K562 (cell line): Measurements from ENCODE around the gene TPD52L1. TPM values are rescaled to one million over a fixed set of nuclear protein-coding genes. Genes with fewer than 3 reads are reported as not detected.

ENCODE experiments used
- ATAC-seq: fragments of 200-7000 bp; cut with Tn5 transposase; 3 replicates; pipeline ENCODE4 v1.9.1; 2020; ENCODE audit warnings: moderate library complexity
- BruUV-seq: library from RNA; stranded (reverse); fragments of 400-500 nt; replicated peaks from 2 replicates; lab custom pipeline; 2021; lab: Mats Ljungman, UMichigan
- CTCF ChIA-PET: fragments of 300-600 bp; formaldehyde crosslinking; extraction: SDS; loops from one replicate; lab custom pipeline; 2021; ENCODE audit warnings: low intra/inter-chr PET ratio; lab: Yijun Ruan, JAX
- POLR2A ChIA-PET: fragments of 300-600, 350-650 bp; sonication (Branson Sonifier 250); formaldehyde crosslinking; extraction: SDS; loops from one replicate; lab custom pipeline; 2021; ENCODE audit warnings: antibody characterized with exemption, inconsistent platforms; lab: Yijun Ruan, JAX
- DNase-seq, 4 experiments: peaks; one replicate each; pipeline versions ENCODE4 v3.0.0 to v3.0.0-alpha.2; 2011 to 2018; ENCODE audit warnings: low spot score in 3 of 4, mixed read lengths in 3 of 4; ENCODE audit errors: extremely low read depth in 1 of 4
- FAIRE-seq: peaks from 2 replicates; lab custom pipeline; 2011; peaks lifted over from hg19 to GRCh38; lab: Jason Lieb, UNC
- H2AFZ ChIP-seq: 2 replicates; pipeline ENCODE4 v1.6.0; 2011; ENCODE audit warnings: low read depth, low read length, control low read depth, inconsistent platforms
- H3K27ac ChIP-seq: fragments of 200-600 bp; 3 replicates; pipeline ENCODE4 v1.8.0; 2011; ENCODE audit warnings: low read depth, mild to moderate bottlenecking, control low read depth, inconsistent platforms, low read length, moderate library complexity, mixed read lengths; ENCODE audit errors: extremely low read depth
- H3K27me3 ChIP-seq, 2 experiments: fragments of 300-600 bp in 1 of 2; 2 replicates in 1 of 2; 3 replicates in 1 of 2; pipeline versions ENCODE4 v1.6.0 to v1.8.0; 2011; ENCODE audit warnings: inconsistent platforms in 2 of 2, low read length in 2 of 2, mild to moderate bottlenecking in 1 of 2, mixed read lengths in 1 of 2, moderate library complexity in 1 of 2; ENCODE audit not compliant: control insufficient read depth in 2 of 2, insufficient read depth in 2 of 2
- H3K36me3 ChIP-seq: fragments of 300-600 bp; 3 replicates; pipeline ENCODE4 v1.8.0; 2011; ENCODE audit warnings: mild to moderate bottlenecking, low read length, inconsistent platforms; ENCODE audit not compliant: control insufficient read depth, insufficient read depth
- H3K4me1 ChIP-seq, 2 experiments: fragments of 200-600 bp in 1 of 2; replicated peaks in 1 of 2; 2 replicates in 1 of 2; 3 replicates in 1 of 2; pipeline versions ENCODE4 v1.5.1 to v1.8.0; 2011; ENCODE audit warnings: inconsistent platforms in 2 of 2, low read length in 2 of 2, mild to moderate bottlenecking in 1 of 2, mixed read lengths in 1 of 2, moderate library complexity in 1 of 2; ENCODE audit not compliant: control insufficient read depth in 2 of 2, insufficient read depth in 2 of 2
- H3K4me2 ChIP-seq: 2 replicates; pipeline ENCODE4 v1.6.1; 2011; ENCODE audit warnings: low read length, control low read depth, inconsistent platforms, mixed read lengths; ENCODE audit not compliant: insufficient read depth
- H3K4me3 ChIP-seq: fragments of 200-600 bp; sonication (generic), shearing (Covaris generic); 2 replicates; pipeline ENCODE4 v1.5.1; 2016; ENCODE audit warnings: control low read depth, inconsistent platforms
- H3K79me2 ChIP-seq: fragments of 200-600 bp; 3 replicates; pipeline ENCODE4 v1.8.0; 2011; ENCODE audit warnings: low read length, inconsistent platforms; ENCODE audit not compliant: control insufficient read depth, insufficient read depth
- H3K9ac ChIP-seq, 2 experiments: 2 replicates each; pipeline versions ENCODE4 v1.6.0 to v1.6.1; 2011; ENCODE audit warnings: low read depth in 2 of 2, low read length in 2 of 2, control low read depth in 1 of 2, inconsistent platforms in 1 of 2, mild to moderate bottlenecking in 1 of 2, mixed read lengths in 1 of 2; ENCODE audit not compliant: insufficient read depth in 1 of 2
- H3K9me1 ChIP-seq: one replicate; pipeline ENCODE4 v1.6.0; 2011; ENCODE audit warnings: inconsistent platforms, mild to moderate bottlenecking, low read length, moderate library complexity; ENCODE audit not compliant: control insufficient read depth, insufficient read depth
- H3K9me3 ChIP-seq: replicated peaks from 2 replicates; pipeline ENCODE4 v1.5.1; 2011; ENCODE audit warnings: low read depth, low read length, inconsistent platforms; ENCODE audit not compliant: control insufficient read depth, insufficient read depth
- H4K20me1 ChIP-seq: replicated peaks from 2 replicates; pipeline ENCODE4 v1.6.1; 2011; ENCODE audit warnings: low read length, inconsistent platforms, mixed read lengths; ENCODE audit not compliant: control insufficient read depth, insufficient read depth
- BCOR ChIP-seq: fragments of 450-650 bp; IDR thresholded peaks from 2 replicates; pipeline ENCODE4 v1.6.1; 2016
- EHMT2 ChIP-seq: fragments of 450-650 bp; IDR thresholded peaks from 2 replicates; pipeline ENCODE4 v1.6.1; 2018; ENCODE audit warnings: antibody characterized with exemption
- PHF8 ChIP-seq: fragments of 200-600 bp; sonication (generic); IDR thresholded peaks from 2 replicates; pipeline ENCODE4 v1.6.1; 2012; ENCODE audit warnings: mixed run types, mild to moderate bottlenecking, inconsistent platforms, low read length, moderate library complexity, borderline replicate concordance
- POLR2AphosphoS2 ChIP-seq: IDR thresholded peaks from 2 replicates; pipeline ENCODE4 v1.6.1; 2012; ENCODE audit warnings: low read length, improper control_type of control experiment
- SOX6 ChIP-seq: fragments of 450-650 bp; IDR thresholded peaks from 2 replicates; pipeline ENCODE4 v1.6.1; 2014; ENCODE audit warnings: mild to moderate bottlenecking
- SP2 ChIP-seq: IDR thresholded peaks from 2 replicates; pipeline ENCODE4 v1.6.1; 2011; ENCODE audit warnings: mild to moderate bottlenecking, low read depth, low read length, moderate library complexity; ENCODE audit not compliant: poor library complexity, severe bottlenecking; ENCODE audit errors: extremely low read depth
- SRSF7 ChIP-seq: fragments of 200-400 bp; formaldehyde crosslinking; optimal IDR thresholded peaks from 2 replicates; pipeline ENCODE3; 2017; ENCODE audit warnings: mild to moderate bottlenecking, low read depth, low read length
- TSC22D4 ChIP-seq: fragments of 450-650 bp; IDR thresholded peaks from 2 replicates; pipeline ENCODE4 v1.6.1; 2016; ENCODE audit warnings: missing genetic modification characterization, missing biosample characterization, control low read depth
- ZNF324 ChIP-seq: fragments of 250-450 bp; sonication (Bioruptor Pico); IDR thresholded peaks from 2 replicates; pipeline ENCODE4 v1.4.0; 2020; ENCODE audit warnings: mild to moderate bottlenecking
- ZNF764 ChIP-seq: fragments of 250-450 bp; sonication (Bioruptor Pico); IDR thresholded peaks from 2 replicates; pipeline ENCODE4 v1.4.0; 2020; ENCODE audit warnings: low read depth, mild to moderate bottlenecking, moderate library complexity
- ZNF766 ChIP-seq: fragments of 200-800 bp; sonication (Bioruptor generic); conservative IDR thresholded peaks from 2 replicates; pipeline ENCODE4 v1.6.1; 2016; ENCODE audit warnings: missing genetic modification characterization, missing compliant biosample characterization
- WGBS: fragments of 100-300 bp; shearing (Covaris generic); methylation state at CpG from one replicate; pipeline ENCODE4 v1.1.6; 2016; ENCODE audit warnings: low coverage, mixed read lengths; ENCODE audit not compliant: insufficient coverage; ENCODE audit errors: missing lambda C conversion rate; 5-methylcytosine and 5-hydroxymethylcytosine counted together
- in situ Hi-C: fragments of 300-500 bp; cut with MboI; formaldehyde crosslinking; loops from 4 replicates; pipeline ENCODE4 v1.15.0; 2018; ENCODE audit warnings: inconsistent platforms, mixed read lengths
- intact Hi-C: fragments of 100-400 bp; cut with micrococcal nuclease; formaldehyde crosslinking; loops from 2 replicates; pipeline ENCODE4 v1.14.2; 2022
- polyA plus RNA-seq, 8 experiments: library from polyadenylated mRNA; depleted of rRNA in 4 of 8; stranded (reverse) in 5 of 8; unstranded in 3 of 8; fragments of >200 nt; fragmentation: Nextera tagmentation in 2 of 8; fragmentation: Illumina TruSeq in 1 of 8; extraction: Ambion mirVana in 2 of 8; extraction: Trizol in 1 of 8; gene quantifications; 2 replicates each; pipeline versions ENCODE4 v1.2.1 to v1.2.3, GENCODE V29; 2011 to 2014; ENCODE audit warnings: inconsistent platforms in 1 of 8, missing spikeins in 1 of 8
- total RNA-seq, 7 experiments: library from RNA; depleted of rRNA in 6 of 7; stranded (reverse); fragments of >200 nt in 6 of 7; fragmentation: Illumina TruSeq in 2 of 7; extraction: Trizol in 2 of 7; gene quantifications; 2 replicates each; pipeline versions ENCODE4 v1.2.1 to v1.2.3, GENCODE V29; 2011 to 2021; ENCODE audit warnings: low replicate concordance in 1 of 7

Gene TPD52L1
- total and polyA plus RNA-seq, 9 of the 15 experiments (the other 6 are each of a cell fraction or from before 2014, with no cell fraction given), result 12.9 to 149 (median 75.7) TPM

DNA sequence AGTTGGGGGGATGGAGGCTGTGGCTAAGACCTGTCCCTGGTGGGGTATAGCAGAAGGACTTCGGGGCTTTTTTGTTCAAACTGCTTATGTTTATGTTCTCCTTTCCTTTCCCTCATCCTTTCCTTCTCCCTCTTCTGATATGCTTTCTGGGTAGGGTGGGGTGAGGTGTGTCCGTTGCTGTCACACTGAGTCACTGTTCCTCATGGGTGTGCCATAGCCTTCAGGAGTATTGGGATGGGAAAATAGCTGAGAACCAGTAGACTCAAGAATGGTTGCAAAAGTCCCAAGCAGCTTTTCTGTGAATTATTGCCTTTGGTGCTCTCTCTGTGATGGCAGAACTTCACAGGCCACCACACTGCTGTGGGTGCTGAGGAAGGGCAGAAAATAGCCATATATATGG lies 39.6 kb downstream of the TPD52L1 start:
- CTCF ChIA-PET, result interaction anchor here (0.6 kb wide), 1 partner anchor 40 kb away, joined by 3 read pairs; no protein-coding TSS in a partner anchor
- ATAC-seq, result no peak
- no TSS peak for BruUV-seq

GRCh38 chr6:125194941-125195340 lies 41.4 kb downstream of the TPD52L1 start:
- Histone ChIP-seq H3K9me1 (no peaks in the 10 kb centered on the region), H3K4me2 (no peak overlapping the region), H3K4me3 (no peak overlapping the region), H3K79me2 (no peaks in the 10 kb centered on the region; the same call in 2 of the 3 replicates), H3K9me3 (no peaks in the 10 kb centered on the region), H3K27me3 (no peaks in the 10 kb centered on the region), H3K27ac (no peak overlapping the region), H3K4me1 (peaks cover 8 to 36% of the 10 kb centered on the region in 2 experiments; a peak in 4 of 5 replicates), H4K20me1 (no peaks in the 10 kb centered on the region), H3K9ac (no peak overlapping the region), H2AFZ (no peak overlapping the region), H3K36me3 (no peaks in the 10 kb centered on the region)
- no TSS peak for BruUV-seq
- in situ Hi-C loops (no loop called here), intact Hi-C loops (no loop called here)
- DNase-seq (no peak), FAIRE-seq (no peak), ATAC-seq (no peak)
- POLR2A ChIA-PET, result no interaction called here
- no peak for TF ChIP-seq SOX6
- 0 out of 2 replicates have a peak, but pooled peaks have one; percentile 26 for TF ChIP-seq ZNF766 (CRISPR knock-in tag)
- CTCF ChIA-PET, result no interaction called here

More for the DNA sequence above, 39.6 kb downstream of the TPD52L1 start:
- H3K27me3 ChIP-seq, result no peaks in the 10 kb centered on the region
- POLR2A ChIA-PET, result interaction anchor here (1.4 to 2.8 kb wide), 3 partner anchors 9 to 18 kb away, joined by 4 to 11 read pairs (median 4); no protein-coding TSS in a partner anchor
- no peak overlapping the region for H3K9ac ChIP-seq
- in situ Hi-C loops (no loop called here), intact Hi-C loops (loop anchor here (2.0 kb wide), 2 partner anchors 38 to 114 kb away; no protein-coding TSS in a partner anchor)
- no peaks in the 10 kb centered on the region for H3K9me3 ChIP-seq
- FAIRE-seq (no peak), DNase-seq (no peak)
- H3K9me1 ChIP-seq, result no peaks in the 10 kb centered on the region
- 41% methylated on average over 2 of the region's 2 CpGs for WGBS
- H3K36me3 ChIP-seq, result no peaks in the 10 kb centered on the region
- no peak overlapping the region for H3K4me3 ChIP-seq
- H3K27ac ChIP-seq, result 0 out of 3 replicates have a peak overlapping the region, but pooled peaks have one; percentile 13
- no peak overlapping the region for H3K4me2 ChIP-seq
- TF ChIP-seq PHF8, result no peak
- TF ChIP-seq BCOR, result no peak
- no peak for TF ChIP-seq TSC22D4
- TF ChIP-seq POLR2AphosphoS2, result no peak
- no peak for TF ChIP-seq SP2
- no peak for TF ChIP-seq EHMT2
- TF ChIP-seq SRSF7, result no peak
- TF ChIP-seq ZNF324, result no peak
- TF ChIP-seq ZNF764 (CRISPR knock-in tag), result no peak
- 0 out of 2 replicates have a peak overlapping the region, but pooled peaks have one; percentile 6 for H2AFZ ChIP-seq
- H4K20me1 ChIP-seq, result no peaks in the 10 kb centered on the region
- H3K79me2 ChIP-seq, result no peaks in the 10 kb centered on the region; the same call in 2 of the 3 replicates
- peaks cover 8 to 48% of the 10 kb centered on the region in 2 experiments; a peak in 4 of 5 replicates for H3K4me1 ChIP-seq
